Activated T-cell treated with anti-CD3 and anti-CD28 coated beads, Interleukin-2, amount 50 U/mL, for 24 hours (primary cell): ENCODE results near the gene KSR2.
A peak's percentile ranks its signal among the peaks of the same experiment; 100 is the strongest.
"Not testable (repeated sequence)": the region's sequence is repeated elsewhere in the genome, so short reads cannot be mapped to it uniquely, and the experiment has no call there.

Experiments
- DNase-seq: peaks from one replicate; pipeline ENCODE4 v3.0.0-alpha.2; 2020
- H3K27ac Mint-ChIP-seq: 2 replicates; pipeline ENCODE4 v1.8.0; 2020; ENCODE audit warnings: mild to moderate bottlenecking, mixed read lengths
- H3K27me3 Mint-ChIP-seq: 2 replicates; pipeline ENCODE4 v1.8.0; 2020; ENCODE audit warnings: mixed read lengths
- H3K36me3 Mint-ChIP-seq: 2 replicates; pipeline ENCODE4 v1.8.0; 2020; ENCODE audit warnings: low read depth, mixed read lengths
- H3K4me1 Mint-ChIP-seq: 2 replicates; pipeline ENCODE4 v1.8.0; 2020; ENCODE audit warnings: low read depth, mixed read lengths
- H3K4me3 Mint-ChIP-seq: 2 replicates; pipeline ENCODE4 v1.8.0; 2020; ENCODE audit warnings: mild to moderate bottlenecking, moderate library complexity, mixed read lengths
- H3K9me3 Mint-ChIP-seq: 2 replicates; pipeline ENCODE4 v1.8.0; 2020; ENCODE audit warnings: mixed read lengths

Gene KSR2

DNA sequence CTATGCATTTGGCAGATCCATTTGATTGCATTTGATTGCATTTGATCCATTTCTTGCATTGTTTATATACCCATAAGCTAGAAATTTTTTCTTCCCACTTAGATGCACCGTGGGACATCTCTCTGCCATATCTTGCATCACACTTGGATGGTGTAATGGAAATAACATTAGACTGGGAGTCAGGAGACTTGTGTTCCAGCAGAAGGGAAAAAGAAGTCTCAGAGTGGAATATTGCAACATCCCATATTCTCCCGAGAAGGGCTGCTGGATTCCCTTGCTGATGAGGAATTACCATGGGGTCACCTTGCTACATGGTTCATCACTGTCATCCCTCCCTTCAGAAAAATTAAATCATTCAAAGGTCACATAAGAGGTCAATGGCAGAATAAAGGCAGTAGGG lies 78.1 kb downstream of the KSR2 start:
- H3K4me1 Mint-ChIP-seq: peaks cover 2% of the 10 kb centered on the region
- no peak for DNase-seq
- no peak overlapping the region for H3K4me3 Mint-ChIP-seq

DNA sequence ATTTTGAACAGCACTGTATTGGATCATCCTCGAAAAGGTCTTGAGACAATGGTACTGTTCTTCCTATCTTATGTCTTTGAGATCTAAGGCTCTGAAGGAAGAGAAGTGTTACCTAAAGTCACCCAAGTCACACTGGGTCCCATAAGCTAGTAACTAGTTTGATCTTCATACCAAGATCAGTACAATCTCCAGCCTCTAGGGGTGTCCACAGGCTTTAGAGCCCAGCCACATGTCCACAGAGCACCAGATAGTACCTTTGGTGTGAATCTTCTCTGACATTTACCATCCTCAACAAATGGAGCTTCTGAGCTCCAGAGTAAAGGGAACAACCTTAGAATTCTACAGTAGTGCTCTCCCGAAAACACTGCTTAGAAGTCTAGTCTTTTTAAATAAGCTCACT lies 78.7 kb downstream of the KSR2 start:
- Mint-ChIP-seq H3K9me3 (no peaks in the 10 kb centered on the region), H3K27ac (no peak overlapping the region), H3K36me3 (no peaks in the 10 kb centered on the region), H3K27me3 (peaks cover 10% of the 10 kb centered on the region), H3K4me1 (peaks cover 2% of the 10 kb centered on the region), H3K4me3 (no peak overlapping the region)
- no peak for DNase-seq

More for the DNA sequence above, 78.1 kb downstream of the KSR2 start:
- H3K27me3 Mint-ChIP-seq: peaks cover 10% of the 10 kb centered on the region
- H3K36me3 Mint-ChIP-seq: no peaks in the 10 kb centered on the region
- H3K27ac Mint-ChIP-seq: no peak overlapping the region
- H3K9me3 Mint-ChIP-seq: no peaks in the 10 kb centered on the region

DNA sequence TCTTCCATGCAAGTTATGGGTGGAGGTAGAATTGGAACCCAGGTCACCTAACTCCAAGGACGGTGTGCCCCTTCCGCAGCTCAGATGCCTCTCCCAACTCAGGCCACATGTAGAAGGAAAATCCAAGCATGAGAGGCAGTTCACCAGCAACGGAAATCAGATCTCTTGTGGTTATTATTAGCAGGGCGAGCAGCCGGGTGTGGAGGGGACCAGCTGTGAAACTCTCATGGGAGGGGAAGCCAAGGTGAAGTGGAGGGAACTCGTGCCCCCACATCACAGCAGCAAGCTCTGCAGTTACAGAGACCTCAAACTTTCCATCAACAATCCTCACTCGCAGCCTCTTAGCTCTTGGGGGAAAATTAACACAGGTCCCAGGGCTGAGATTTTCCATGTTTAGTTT lies 79.7 kb downstream of the KSR2 start:
- no peak overlapping the region for H3K27ac Mint-ChIP-seq
- H3K4me3 Mint-ChIP-seq: no peak overlapping the region
- no peaks in the 10 kb centered on the region for H3K36me3 Mint-ChIP-seq

DNA sequence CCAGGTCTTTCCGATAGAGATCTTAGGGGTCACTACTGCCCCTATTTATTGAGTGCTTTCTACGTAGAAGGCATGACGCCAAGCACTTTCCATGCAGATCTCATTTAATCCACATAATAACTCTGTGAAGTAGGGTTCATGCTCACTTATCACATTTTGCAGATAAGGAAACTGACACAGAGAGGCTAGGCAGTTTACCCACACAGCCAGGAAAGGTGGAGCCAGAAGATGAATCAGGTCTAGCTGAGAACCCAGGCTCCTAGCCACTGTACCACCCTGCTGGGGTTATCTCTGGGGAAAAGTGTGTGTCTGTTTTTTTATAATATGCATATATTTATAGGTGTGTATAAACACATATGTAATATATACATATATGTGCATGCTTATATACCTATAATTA lies 83.6 kb downstream of the KSR2 start:
- Mint-ChIP-seq H3K27me3 (peaks cover 23% of the 10 kb centered on the region), H3K4me3 (no peak overlapping the region), H3K36me3 (no peaks in the 10 kb centered on the region), H3K9me3 (peaks cover 4% of the 10 kb centered on the region), H3K27ac (no peak overlapping the region), H3K4me1 (peaks cover 2% of the 10 kb centered on the region)
- no peak for DNase-seq

More for the DNA sequence above, 79.7 kb downstream of the KSR2 start:
- H3K9me3 Mint-ChIP-seq: no peaks in the 10 kb centered on the region
- H3K27me3 Mint-ChIP-seq: peaks cover 13% of the 10 kb centered on the region
- no peak for DNase-seq
- H3K4me1 Mint-ChIP-seq: peaks cover 2% of the 10 kb centered on the region

DNA sequence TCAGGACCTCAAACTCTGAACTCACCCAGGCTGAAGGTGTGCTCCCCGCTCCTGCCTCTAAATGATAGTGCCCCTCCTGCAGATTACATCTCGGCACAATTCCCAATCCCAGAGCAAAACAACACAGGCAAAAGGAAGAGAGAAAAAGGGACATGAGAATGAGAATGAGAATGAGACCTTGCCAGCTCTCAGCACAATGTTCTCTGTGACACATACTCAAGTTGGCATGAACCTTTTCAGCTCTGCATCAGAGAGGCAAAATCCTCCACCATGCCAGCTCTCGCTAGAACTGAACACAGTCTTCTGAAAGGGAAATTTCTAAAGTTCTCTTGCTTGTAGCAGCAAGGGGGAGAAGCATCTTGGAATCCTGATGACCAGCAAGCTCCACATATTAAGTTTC lies 84.6 kb downstream of the KSR2 start:
- Mint-ChIP-seq H3K4me1 (peaks cover 2% of the 10 kb centered on the region), H3K4me3 (no peak overlapping the region), H3K27ac (no peak overlapping the region), H3K36me3 (no peaks in the 10 kb centered on the region), H3K9me3 (peaks cover 4% of the 10 kb centered on the region), H3K27me3 (peaks cover 23% of the 10 kb centered on the region)
- no peak for DNase-seq

DNA sequence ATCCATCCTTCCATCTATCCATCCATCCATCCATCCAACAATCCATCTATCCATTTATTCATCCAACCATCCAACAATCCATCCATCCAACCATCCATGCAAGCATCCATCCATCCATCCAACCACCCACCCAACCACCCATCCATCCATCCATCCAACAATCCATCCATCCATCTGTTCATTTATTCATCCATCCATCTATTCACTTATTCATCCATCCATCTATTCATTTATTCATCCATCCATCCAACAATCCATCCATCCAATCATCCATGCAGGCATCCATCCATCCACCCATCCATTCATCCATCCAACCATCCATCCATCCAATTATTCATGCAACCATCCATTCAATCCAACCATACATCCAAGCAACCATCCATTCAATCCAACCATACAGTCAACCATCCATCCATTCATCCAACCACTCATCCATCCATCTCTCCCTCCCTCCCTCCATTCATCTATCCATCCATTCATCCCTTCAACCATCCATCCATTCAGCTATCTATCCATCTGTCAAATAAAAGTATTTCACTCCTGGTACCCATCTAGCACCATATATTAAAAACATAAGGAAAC lies 86.1 kb downstream of the KSR2 start:
- peaks cover 1% of the 10 kb centered on the region for H3K4me1 Mint-ChIP-seq
- H3K27me3 Mint-ChIP-seq: peaks cover 28% of the 10 kb centered on the region
- no peak for DNase-seq
- peaks cover 4% of the 10 kb centered on the region for H3K9me3 Mint-ChIP-seq
- no peak overlapping the region for H3K4me3 Mint-ChIP-seq
- H3K36me3 Mint-ChIP-seq: no peaks in the 10 kb centered on the region
- no peak overlapping the region for H3K27ac Mint-ChIP-seq

DNA sequence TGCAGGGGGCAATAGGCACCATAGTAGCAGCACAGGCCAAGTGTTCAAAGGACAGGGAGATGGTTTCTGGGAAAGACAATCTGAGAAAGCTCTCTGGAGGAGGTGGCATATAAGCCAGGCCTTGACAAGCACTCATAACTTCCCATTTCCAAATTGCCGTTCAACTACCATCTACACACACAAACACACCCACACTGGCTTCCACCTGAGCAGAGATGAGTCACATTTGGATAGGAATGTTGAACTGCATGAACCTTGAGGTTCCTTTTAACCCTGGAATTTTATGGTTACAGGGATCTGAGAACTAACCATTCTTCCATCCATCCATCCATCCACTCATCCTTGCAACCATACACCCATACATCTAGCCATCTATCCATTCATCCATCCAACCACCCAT lies 86.6 kb downstream of the KSR2 start:
- no peak overlapping the region for H3K27ac Mint-ChIP-seq

DNA sequence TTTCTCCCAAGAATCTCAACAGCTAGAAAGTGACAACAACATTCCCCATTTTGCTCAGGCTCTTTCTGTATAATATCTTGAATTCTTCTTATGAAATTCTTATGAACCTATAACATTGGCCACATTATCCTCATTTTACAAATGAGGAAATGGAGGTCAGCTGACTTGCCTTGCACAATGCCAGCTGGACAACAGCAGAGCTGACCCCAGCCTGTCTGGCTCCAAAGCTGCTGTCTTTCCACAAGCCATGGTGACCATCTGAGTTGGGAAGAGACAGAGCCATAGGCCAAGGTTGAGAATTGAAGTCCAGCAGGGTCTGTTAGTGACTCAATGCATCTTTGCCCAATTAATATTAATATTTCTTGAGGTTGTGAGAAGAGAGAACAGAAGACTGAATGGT lies 87.3 kb downstream of the KSR2 start:
- no peaks in the 10 kb centered on the region for H3K36me3 Mint-ChIP-seq
- H3K4me3 Mint-ChIP-seq: no peak overlapping the region
- H3K27me3 Mint-ChIP-seq: peaks cover 31% of the 10 kb centered on the region
- H3K4me1 Mint-ChIP-seq: no peaks in the 10 kb centered on the region
- DNase-seq: no peak
- peaks cover 4% of the 10 kb centered on the region for H3K9me3 Mint-ChIP-seq
- H3K27ac Mint-ChIP-seq: no peak overlapping the region

More for the DNA sequence above, 86.6 kb downstream of the KSR2 start:
- H3K9me3 Mint-ChIP-seq: peaks cover 4% of the 10 kb centered on the region
- peaks cover 1% of the 10 kb centered on the region for H3K4me1 Mint-ChIP-seq
- no peaks in the 10 kb centered on the region for H3K36me3 Mint-ChIP-seq
- no peak overlapping the region for H3K4me3 Mint-ChIP-seq
- no peak for DNase-seq
- peaks cover 29% of the 10 kb centered on the region for H3K27me3 Mint-ChIP-seq

DNA sequence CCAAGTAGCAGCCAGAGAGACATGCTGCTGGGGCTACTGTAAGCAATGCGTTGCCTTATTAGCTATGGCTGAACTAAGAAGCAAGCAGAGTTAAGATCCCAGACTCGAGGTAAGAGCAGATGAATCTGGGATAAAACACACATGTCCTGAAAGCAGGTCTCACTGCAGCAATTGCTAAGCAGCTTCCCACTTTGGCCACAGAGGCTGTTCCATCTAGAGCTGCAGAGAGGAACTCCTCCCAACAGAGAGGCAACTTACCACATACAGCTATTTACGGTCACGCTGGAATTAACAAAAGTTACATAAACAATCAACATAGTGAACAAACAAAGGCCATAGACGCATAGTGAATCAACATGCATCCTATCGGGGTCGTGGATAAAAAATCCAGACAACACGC lies 90.2 kb downstream of the KSR2 start:
- H3K27ac Mint-ChIP-seq: no peak overlapping the region
- H3K4me1 Mint-ChIP-seq: peaks cover 11% of the 10 kb centered on the region
- DNase-seq: no peak
- H3K27me3 Mint-ChIP-seq: peaks cover 41% of the 10 kb centered on the region
- H3K36me3 Mint-ChIP-seq: no peaks in the 10 kb centered on the region
- H3K9me3 Mint-ChIP-seq: peaks cover 4% of the 10 kb centered on the region
- no peak overlapping the region for H3K4me3 Mint-ChIP-seq

DNA sequence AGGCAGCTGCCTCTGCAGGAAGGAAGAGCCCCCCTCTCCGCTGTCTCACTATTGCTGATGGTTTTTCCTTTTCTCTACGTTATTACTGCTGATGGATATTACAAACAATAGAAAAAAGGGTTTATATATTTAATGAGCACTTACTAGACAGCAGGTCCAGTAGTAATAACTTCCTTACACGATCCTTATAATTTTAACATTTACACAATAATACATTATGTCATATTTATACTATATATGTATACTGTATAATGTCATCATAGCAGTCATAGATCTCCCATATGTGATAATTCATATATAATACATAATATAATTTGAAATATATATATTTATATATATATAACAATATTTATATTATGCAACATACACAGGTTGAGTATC lies 92.4 kb downstream of the KSR2 start:
- H3K4me3 Mint-ChIP-seq: no peak overlapping the region
- H3K36me3 Mint-ChIP-seq: no peaks in the 10 kb centered on the region
- H3K27ac Mint-ChIP-seq: no peak overlapping the region
- peaks cover 11% of the 10 kb centered on the region for H3K4me1 Mint-ChIP-seq
- DNase-seq: no peak
- no peaks in the 10 kb centered on the region for H3K9me3 Mint-ChIP-seq
- peaks cover 30% of the 10 kb centered on the region for H3K27me3 Mint-ChIP-seq

DNA sequence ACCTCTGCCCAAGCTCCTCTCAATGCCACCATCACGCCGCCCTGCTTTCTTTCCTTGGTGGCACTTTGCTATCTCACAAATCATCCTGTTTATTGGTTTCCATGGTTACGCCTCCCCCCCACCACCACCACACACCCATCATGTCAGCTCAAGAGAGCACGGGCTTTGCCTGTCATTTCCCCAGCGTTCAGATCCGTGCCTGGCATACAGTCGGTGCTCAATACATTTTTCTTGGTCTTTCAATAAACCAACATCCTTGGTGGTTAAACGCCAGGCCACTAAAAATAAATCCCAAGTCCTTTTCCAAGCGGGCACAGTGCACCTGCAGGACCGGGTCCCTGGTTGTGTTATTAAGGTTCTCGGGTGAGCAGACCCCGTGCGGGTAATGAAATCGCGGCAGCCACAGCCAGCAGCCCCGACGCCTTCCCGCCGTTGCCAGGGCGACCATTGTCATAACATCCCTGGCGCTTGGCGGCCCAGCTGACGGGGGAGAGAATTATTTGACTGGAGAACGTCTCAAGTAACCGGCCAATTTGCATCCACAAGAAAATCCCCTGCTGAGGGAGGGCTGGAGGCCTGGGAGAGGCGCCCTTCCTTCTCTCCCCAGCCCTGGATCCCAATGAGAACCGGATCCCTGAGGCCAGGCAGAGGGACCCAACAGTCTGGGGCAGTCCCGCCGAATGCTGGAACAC lies 92.9 kb downstream of the KSR2 start:
- Mint-ChIP-seq H3K4me3 (peak overlapping the region; percentile 28), H3K27me3 (peaks cover 28% of the 10 kb centered on the region), H3K9me3 (no peaks in the 10 kb centered on the region), H3K4me1 (peaks cover 11% of the 10 kb centered on the region), H3K36me3 (no peaks in the 10 kb centered on the region), H3K27ac (no peak overlapping the region)
- peak; percentile 44 for DNase-seq

DNA sequence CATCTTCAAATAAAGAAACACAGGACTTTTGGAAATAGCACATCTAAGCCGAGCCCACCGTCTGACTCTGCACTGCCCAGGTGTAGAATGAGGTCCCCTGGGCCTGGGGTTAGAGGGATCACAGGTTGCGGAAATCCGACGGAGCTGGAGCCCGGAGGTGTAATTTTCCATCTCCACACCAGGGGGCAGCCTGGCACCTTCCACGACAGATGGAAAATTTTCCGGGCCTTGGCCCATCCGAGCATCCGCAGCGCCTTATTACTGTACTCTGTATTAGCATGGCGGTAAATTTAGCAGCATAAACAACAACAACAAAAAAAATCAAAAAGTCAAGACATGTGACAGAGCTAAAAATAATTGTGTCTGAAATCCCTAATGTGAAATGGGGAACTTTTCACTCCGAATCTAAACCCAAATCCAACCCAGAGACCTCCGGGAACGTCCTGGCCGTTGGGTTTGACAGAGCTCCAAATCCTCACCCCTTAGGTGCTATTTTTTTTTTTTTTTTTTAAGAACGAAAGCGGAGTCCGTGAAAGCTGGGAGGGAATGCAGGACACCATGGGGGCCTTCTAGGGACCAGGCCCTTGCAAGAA lies 93.9 kb downstream of the KSR2 start:
- no peak overlapping the region for H3K27ac Mint-ChIP-seq
- peaks cover 28% of the 10 kb centered on the region for H3K27me3 Mint-ChIP-seq
- DNase-seq: peak; percentile 84
- no peak overlapping the region for H3K4me3 Mint-ChIP-seq
- no peaks in the 10 kb centered on the region for H3K9me3 Mint-ChIP-seq
- H3K4me1 Mint-ChIP-seq: peaks cover 11% of the 10 kb centered on the region
- no peaks in the 10 kb centered on the region for H3K36me3 Mint-ChIP-seq

DNA sequence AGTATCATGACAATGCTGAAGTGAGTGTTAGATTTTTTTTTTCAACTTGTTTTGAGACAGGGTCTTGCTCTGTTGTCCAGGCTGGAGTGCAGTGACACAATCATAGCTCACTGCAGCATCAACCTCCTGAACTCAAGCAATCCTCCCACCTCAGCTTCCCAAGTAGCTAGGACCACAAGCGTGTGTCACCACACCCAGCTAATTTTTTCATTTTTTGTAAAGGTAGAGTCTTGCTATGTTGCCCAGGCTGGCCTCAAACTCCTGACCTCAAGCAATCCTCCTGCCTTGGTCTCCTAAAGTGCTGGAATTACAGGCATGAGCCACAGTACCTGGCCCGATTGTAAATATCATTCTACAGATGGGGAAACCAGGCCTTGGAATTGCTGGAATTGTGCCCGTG lies 94.6 kb downstream of the KSR2 start:
- H3K4me3 Mint-ChIP-seq, H3K9me3 Mint-ChIP-seq, H3K27ac Mint-ChIP-seq, H3K36me3 Mint-ChIP-seq, DNase-seq: not testable (repeated sequence)
- peaks cover 28% of the 10 kb centered on the region for H3K27me3 Mint-ChIP-seq
- H3K4me1 Mint-ChIP-seq: peaks cover 11% of the 10 kb centered on the region

DNA sequence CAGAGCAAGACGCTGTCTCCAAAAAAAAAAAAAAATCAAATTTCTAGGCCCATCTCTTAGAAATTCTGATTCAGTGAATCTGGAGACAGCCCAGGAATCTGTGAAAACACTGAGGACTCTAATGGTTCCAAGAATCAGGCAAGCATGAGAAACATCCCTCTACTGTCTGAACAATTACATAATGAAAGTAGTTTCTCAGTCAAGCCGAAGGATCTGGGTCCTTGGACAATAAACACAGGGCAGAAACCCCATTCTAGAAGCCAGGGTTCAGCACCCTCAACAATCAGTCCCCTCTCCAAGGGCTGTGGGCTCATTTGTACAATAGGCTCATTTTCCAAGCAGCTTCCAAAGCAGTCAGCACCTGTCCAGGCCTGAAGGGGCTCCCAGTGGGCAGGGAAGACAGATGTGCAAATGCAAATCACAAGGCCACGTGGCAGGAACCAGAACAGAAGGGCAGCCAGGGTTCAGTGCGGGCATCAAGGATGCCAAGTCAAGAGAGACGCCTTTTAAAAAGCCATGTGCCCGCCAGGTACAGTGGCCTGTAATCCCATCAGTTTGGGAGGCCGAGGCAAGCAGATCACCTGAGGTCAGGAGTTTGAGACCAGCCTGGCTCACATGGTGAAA lies 96.1 kb downstream of the KSR2 start:
- H3K9me3 Mint-ChIP-seq: no peaks in the 10 kb centered on the region
- H3K27me3 Mint-ChIP-seq: peaks cover 19% of the 10 kb centered on the region
- no peaks in the 10 kb centered on the region for H3K36me3 Mint-ChIP-seq
- H3K4me3 Mint-ChIP-seq: no peak overlapping the region
- no peak overlapping the region for H3K27ac Mint-ChIP-seq
- no peak for DNase-seq
- H3K4me1 Mint-ChIP-seq: peaks cover 11% of the 10 kb centered on the region

DNA sequence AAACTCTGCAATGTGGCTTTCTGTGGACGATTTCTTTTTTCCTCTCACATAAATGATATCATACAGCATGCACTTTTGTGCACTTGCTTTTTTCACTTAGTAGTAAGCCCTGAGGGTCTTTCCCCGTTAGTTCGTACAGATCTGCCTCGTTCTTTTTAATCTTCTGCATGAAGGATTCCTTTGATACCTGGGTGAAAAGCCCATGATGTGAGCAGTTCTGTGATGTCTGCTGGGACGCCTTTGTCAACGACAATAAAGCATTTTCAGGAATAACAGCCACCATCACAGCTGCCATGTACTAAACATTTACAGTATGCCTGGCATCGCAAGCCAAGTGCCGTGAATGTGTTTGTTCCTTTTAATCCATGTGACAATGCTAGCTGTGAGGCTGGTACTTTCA lies 99.2 kb downstream of the KSR2 start:
- H3K27ac Mint-ChIP-seq: no peak overlapping the region
- H3K4me3 Mint-ChIP-seq: no peak overlapping the region
- H3K27me3 Mint-ChIP-seq: peaks cover 13% of the 10 kb centered on the region
- H3K4me1 Mint-ChIP-seq: no peaks in the 10 kb centered on the region
- no peak for DNase-seq
- H3K9me3 Mint-ChIP-seq: no peaks in the 10 kb centered on the region
- H3K36me3 Mint-ChIP-seq: no peaks in the 10 kb centered on the region
